GM21737 (cell line): ENCODE measurements around the gene WAC.
"Not testable (repeated sequence)": the region's sequence is repeated elsewhere in the genome, so short reads cannot be mapped to it uniquely, and the experiment has no call there.

ENCODE experiments used
- ATAC-seq: cut with Tn5 transposase; IDR thresholded peaks from one replicate; pipeline ENCODE4 v1.9.1; 2021; ENCODE audit warnings: mild to moderate bottlenecking, moderate library complexity; ENCODE audit not compliant: unreplicated experiment

Gene WAC

GRCh38 chr10:28604567-28605536 lies 71.9 kb downstream of the WAC start:
- ATAC-seq: no peak

GRCh38 chr10:28606568-28606967 lies 73.7 kb downstream of the WAC start:
- no peak for ATAC-seq

- ATAC-seq: not testable (repeated sequence)
Observed at GRCh38 chr10:28609636-28610035, 76.7 kb downstream of the WAC start.

GRCh38 chr10:28612877-28613276 lies 80.0 kb downstream of the WAC start:
- ATAC-seq: no peak

- ATAC-seq: no peak
Observed at GRCh38 chr10:28616514-28616913, 83.6 kb downstream of the WAC start.

- no peak for ATAC-seq
Observed at GRCh38 chr10:28619455-28619854, 86.5 kb downstream of the WAC start.

GRCh38 chr10:28620251-28620650 lies 87.3 kb downstream of the WAC start:
- ATAC-seq: no peak

- ATAC-seq: no peak
Observed at GRCh38 chr10:28623483-28623882, 90.6 kb downstream of the WAC start.

GRCh38 chr10:28624351-28624750 lies 91.4 kb downstream of the WAC start:
- ATAC-seq: no peak

GRCh38 chr10:28627102-28627501 lies 94.2 kb downstream of the WAC start:
- no peak for ATAC-seq

- peak; percentile 59 for ATAC-seq
Observed at GRCh38 chr10:28628184-28628893, 95.4 kb downstream of the WAC start.

GRCh38 chr10:28631896-28632583 lies 99.1 kb downstream of the WAC start:
- no peak for ATAC-seq

- no peak for ATAC-seq
Observed at GRCh38 chr10:28632584-28632945, 99.6 kb downstream of the WAC start.

- ATAC-seq: no peak
Observed at GRCh38 chr10:28633750-28634149, 100.8 kb downstream of the WAC start.

- ATAC-seq: no peak
Observed at GRCh38 chr10:28637346-28637745, 104.4 kb downstream of the WAC start.

- ATAC-seq: no peak
Observed at GRCh38 chr10:28638392-28638791, 105.5 kb downstream of the WAC start.

- no peak for ATAC-seq
Observed at GRCh38 chr10:28640551-28640950, 107.6 kb downstream of the WAC start.

GRCh38 chr10:28644647-28645046 lies 111.7 kb downstream of the WAC start:
- no peak for ATAC-seq

- ATAC-seq: no peak
Observed at GRCh38 chr10:28652106-28652505, 119.2 kb downstream of the WAC start.

- no peak for ATAC-seq
Observed at GRCh38 chr10:28652703-28653102, 119.8 kb downstream of the WAC start.

GRCh38 chr10:28658824-28659223 lies 125.9 kb downstream of the WAC start:
- not testable (repeated sequence) for ATAC-seq
